HCT116 (cell line): ENCODE measurements around the gene DCST2.

Experiments
- CEBPB ChIP-seq: IDR thresholded peaks from 2 replicates; pipeline ENCODE4 v1.6.1; 2012; ENCODE audit warnings: low read depth
- POLR2A ChIP-seq: IDR thresholded peaks from 2 replicates; pipeline ENCODE4 v1.7.0; 2011; ENCODE audit warnings: borderline replicate concordance; ENCODE audit not compliant: insufficient read depth, insufficient read length; ENCODE audit errors: extremely low read depth
- SP1 ChIP-seq: IDR thresholded peaks from 2 replicates; pipeline ENCODE4 v1.6.1; 2012; ENCODE audit warnings: low read depth
- YY1 ChIP-seq: IDR thresholded peaks from 2 replicates; pipeline ENCODE4 v1.6.1; 2011; ENCODE audit warnings: low read length, low read depth, moderate library complexity, mild to moderate bottlenecking; ENCODE audit not compliant: insufficient replicate concordance; ENCODE audit errors: extremely low read depth
- ZNF274 ChIP-seq: fragments of 200-500 bp; sonication (Bioruptor generic); IDR thresholded peaks from 2 replicates; pipeline ENCODE4 v1.6.1; 2014; ENCODE audit warnings: mild to moderate bottlenecking, low read depth, low read length, inconsistent platforms
- TF ChIP-seq, protein P1 (sequence below): IDR thresholded peaks from 2 replicates; pipeline ENCODE4 v1.6.1; 2012; ENCODE audit warnings: low read depth

DNA sequence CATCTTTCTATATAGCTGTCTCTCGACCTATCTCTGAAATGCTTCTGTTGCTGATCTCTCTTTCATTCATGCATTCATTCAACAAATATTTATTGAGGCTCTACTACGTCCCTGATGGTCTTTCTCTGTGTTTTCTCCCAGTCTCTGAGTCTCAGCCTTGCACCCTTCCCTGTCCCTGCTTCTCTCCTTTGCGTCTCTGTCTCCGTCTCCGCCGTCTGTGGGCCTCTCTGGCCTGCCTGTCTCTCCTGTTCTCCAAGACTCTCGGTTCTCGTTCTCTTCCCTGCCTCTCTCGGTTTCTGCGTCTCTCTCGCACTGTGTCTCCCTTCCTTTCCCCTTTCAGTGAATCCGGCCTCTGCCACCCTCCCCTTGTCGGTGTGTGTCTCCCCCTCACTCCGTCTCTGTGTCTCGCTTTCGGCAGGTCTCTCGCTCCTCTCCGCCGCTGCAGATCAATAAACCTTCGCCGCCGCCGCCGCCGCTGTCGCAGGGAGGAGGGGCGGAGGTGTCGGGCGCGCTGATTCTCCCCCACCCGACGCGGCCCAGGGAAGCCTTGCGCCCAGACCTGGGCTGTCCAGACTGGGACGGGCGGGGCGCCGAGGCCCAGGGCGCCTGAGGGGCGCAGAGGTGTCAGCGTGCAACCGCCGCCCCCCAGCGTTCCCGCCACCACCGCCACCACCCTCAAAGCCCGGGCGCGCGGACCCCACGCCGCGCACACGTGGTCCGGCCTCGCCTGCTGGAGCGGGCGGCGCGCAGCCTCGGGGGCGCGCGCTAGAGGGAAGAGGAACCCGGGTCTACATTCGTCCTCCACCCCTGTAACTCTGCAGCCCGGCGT lies 48.1 kb upstream of the DCST2 start:
- TF ChIP-seq CEBPB (no peak), SP1 (no peak), ZNF274 (no peak), POLR2A (no peak), YY1 (no peak)
- TF ChIP-seq, protein P1, sequence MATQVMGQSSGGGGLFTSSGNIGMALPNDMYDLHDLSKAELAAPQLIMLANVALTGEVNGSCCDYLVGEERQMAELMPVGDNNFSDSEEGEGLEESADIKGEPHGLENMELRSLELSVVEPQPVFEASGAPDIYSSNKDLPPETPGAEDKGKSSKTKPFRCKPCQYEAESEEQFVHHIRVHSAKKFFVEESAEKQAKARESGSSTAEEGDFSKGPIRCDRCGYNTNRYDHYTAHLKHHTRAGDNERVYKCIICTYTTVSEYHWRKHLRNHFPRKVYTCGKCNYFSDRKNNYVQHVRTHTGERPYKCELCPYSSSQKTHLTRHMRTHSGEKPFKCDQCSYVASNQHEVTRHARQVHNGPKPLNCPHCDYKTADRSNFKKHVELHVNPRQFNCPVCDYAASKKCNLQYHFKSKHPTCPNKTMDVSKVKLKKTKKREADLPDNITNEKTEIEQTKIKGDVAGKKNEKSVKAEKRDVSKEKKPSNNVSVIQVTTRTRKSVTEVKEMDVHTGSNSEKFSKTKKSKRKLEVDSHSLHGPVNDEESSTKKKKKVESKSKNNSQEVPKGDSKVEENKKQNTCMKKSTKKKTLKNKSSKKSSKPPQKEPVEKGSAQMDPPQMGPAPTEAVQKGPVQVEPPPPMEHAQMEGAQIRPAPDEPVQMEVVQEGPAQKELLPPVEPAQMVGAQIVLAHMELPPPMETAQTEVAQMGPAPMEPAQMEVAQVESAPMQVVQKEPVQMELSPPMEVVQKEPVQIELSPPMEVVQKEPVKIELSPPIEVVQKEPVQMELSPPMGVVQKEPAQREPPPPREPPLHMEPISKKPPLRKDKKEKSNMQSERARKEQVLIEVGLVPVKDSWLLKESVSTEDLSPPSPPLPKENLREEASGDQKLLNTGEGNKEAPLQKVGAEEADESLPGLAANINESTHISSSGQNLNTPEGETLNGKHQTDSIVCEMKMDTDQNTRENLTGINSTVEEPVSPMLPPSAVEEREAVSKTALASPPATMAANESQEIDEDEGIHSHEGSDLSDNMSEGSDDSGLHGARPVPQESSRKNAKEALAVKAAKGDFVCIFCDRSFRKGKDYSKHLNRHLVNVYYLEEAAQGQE, result no peak
